GM23338 (cell line): ENCODE data around the gene THOC2. TPM values are rescaled to one million over a fixed set of nuclear protein-coding genes. Genes with fewer than 3 reads are reported as not detected.

Experiments
- ATAC-seq: fragments of 200-7000 bp; cut with Tn5 transposase; 3 replicates; pipeline ENCODE4 v1.9.1; 2020
- DNase-seq: peaks from one replicate; pipeline ENCODE4 v3.0.0-alpha.2; 2015; ENCODE audit warnings: low spot score
- H2AFZ ChIP-seq: fragments of 200-600 bp; sonication (generic); 2 replicates; pipeline ENCODE4 v1.8.0; 2016; ENCODE audit warnings: antibody characterized with exemption, mild to moderate bottlenecking, moderate library complexity
- H3F3A ChIP-seq: fragments of 200-600 bp; sonication (generic); replicated peaks from 2 replicates; pipeline ENCODE4 v1.8.0; 2017; ENCODE audit warnings: antibody characterized with exemption, mixed run types, low read depth
- H3K27ac ChIP-seq: fragments of 200-600 bp; sonication (generic); 2 replicates; pipeline ENCODE4 v1.6.1; 2016; ENCODE audit warnings: low read depth
- H3K27me3 ChIP-seq: fragments of 200-600 bp; sonication (generic); 2 replicates; pipeline ENCODE4 v1.8.0; 2016; ENCODE audit warnings: mild to moderate bottlenecking, mixed run types, moderate library complexity; ENCODE audit not compliant: insufficient read depth
- H3K36me3 ChIP-seq: fragments of 200-600 bp; sonication (generic); 2 replicates; pipeline ENCODE4 v1.8.0; 2016; ENCODE audit warnings: mild to moderate bottlenecking; ENCODE audit not compliant: insufficient read depth
- H3K4me1 ChIP-seq: fragments of 200-600 bp; sonication (generic); 2 replicates; pipeline ENCODE4 v1.8.0; 2016; ENCODE audit warnings: mild to moderate bottlenecking, moderate library complexity; ENCODE audit not compliant: insufficient read depth
- H3K4me2 ChIP-seq: fragments of 200-600 bp; sonication (generic); 2 replicates; pipeline ENCODE4 v1.7.1; 2017; ENCODE audit warnings: mixed run types
- H3K4me3 ChIP-seq: fragments of 200-600 bp; sonication (generic); 2 replicates; pipeline ENCODE4 v1.6.1; 2016; ENCODE audit warnings: mixed run types
- H3K79me2 ChIP-seq: fragments of 200-600 bp; sonication (generic); replicated peaks from 2 replicates; pipeline ENCODE4 v1.8.0; 2017; ENCODE audit warnings: mild to moderate bottlenecking; ENCODE audit not compliant: insufficient read depth
- H3K9me2 ChIP-seq: fragments of 200-600 bp; sonication (generic); 2 replicates; pipeline ENCODE4 v1.8.0; 2017; ENCODE audit not compliant: insufficient read depth
- H4K20me1 ChIP-seq: fragments of 200-600 bp; sonication (generic); replicated peaks from 2 replicates; pipeline ENCODE4 v1.8.0; 2017; ENCODE audit warnings: mild to moderate bottlenecking; ENCODE audit not compliant: insufficient read depth
- H3K27ac Mint-ChIP-seq: 2 replicates; pipeline ENCODE4 v1.8.0; 2020; ENCODE audit warnings: inconsistent platforms, mild to moderate bottlenecking, moderate library complexity, mixed read lengths
- H3K27me3 Mint-ChIP-seq: 3 replicates; pipeline ENCODE4 v1.8.0; 2022; ENCODE audit warnings: low read depth, mild to moderate bottlenecking, moderate library complexity, mixed read lengths, inconsistent platforms; ENCODE audit not compliant: insufficient read depth, poor library complexity
- H3K36me3 Mint-ChIP-seq: 3 replicates; pipeline ENCODE4 v1.8.0; 2021; ENCODE audit warnings: low read depth, mild to moderate bottlenecking, inconsistent platforms, moderate library complexity, mixed read lengths
- H3K4me1 Mint-ChIP-seq: 3 replicates; pipeline ENCODE4 v1.8.0; 2020; ENCODE audit warnings: mild to moderate bottlenecking, inconsistent platforms, mixed read lengths
- H3K4me3 Mint-ChIP-seq: 3 replicates; pipeline ENCODE4 v1.8.0; 2021; ENCODE audit warnings: moderate library complexity, mild to moderate bottlenecking, inconsistent platforms, mixed read lengths
- H3K9me3 Mint-ChIP-seq: 3 replicates; pipeline ENCODE4 v1.8.0; 2020; ENCODE audit warnings: moderate library complexity, mild to moderate bottlenecking, inconsistent platforms, mixed read lengths
- CREB1 ChIP-seq: fragments of 250-450 bp; sonication (Bioruptor Pico); IDR thresholded peaks from 2 replicates; pipeline ENCODE4 v1.5.0; 2020; ENCODE audit warnings: low read depth, mild to moderate bottlenecking, moderate library complexity
- EZH2 ChIP-seq: fragments of 200-600 bp; sonication (generic); IDR thresholded peaks from one replicate; pipeline ENCODE4 v1.8.0; 2017; ENCODE audit warnings: antibody characterized with exemption, mild to moderate bottlenecking, low read depth; ENCODE audit not compliant: unreplicated experiment
- JUNB ChIP-seq: IDR thresholded peaks from one replicate; pipeline ENCODE4 v1.6.1; 2016; ENCODE audit warnings: antibody characterized with exemption; ENCODE audit not compliant: unreplicated experiment
- NANOG ChIP-seq: IDR thresholded peaks from 2 replicates; pipeline ENCODE4 v1.6.1; 2016; ENCODE audit warnings: antibody characterized with exemption, borderline replicate concordance
- POLR2AphosphoS5 ChIP-seq: IDR thresholded peaks from 2 replicates; pipeline ENCODE4 v1.6.1; 2016; ENCODE audit warnings: antibody characterized with exemption, low read depth
- STAT1 ChIP-seq: IDR thresholded peaks from one replicate; pipeline ENCODE4 v1.6.1; 2016; ENCODE audit warnings: antibody characterized with exemption; ENCODE audit not compliant: unreplicated experiment
- polyA plus RNA-seq: library from polyadenylated mRNA; unstranded; fragments of >200 nt; fragmentation: Nextera tagmentation; extraction: Ambion mirVana; gene quantifications from 2 replicates; pipeline ENCODE4 v1.2.1, GENCODE V29; 2016
- total RNA-seq: library from RNA; depleted of rRNA; stranded (reverse); fragments of >200 nt; shearing (Covaris generic); gene quantifications from 2 replicates; pipeline ENCODE4 v1.2.3, GENCODE V29; 2014
- TF ChIP-seq, protein P1 (sequence below), 2 experiments: fragments of 200-600 bp in 1 of 2; sonication (generic) in 1 of 2; conservative IDR thresholded peaks; 2 replicates each; pipeline versions ENCODE4 v1.5.1 to v1.6.1; 2016 to 2017; ENCODE audit warnings: antibody characterized with exemption in 2 of 2, low read depth in 2 of 2, mild to moderate bottlenecking in 2 of 2, moderate library complexity in 1 of 2
- TF ChIP-seq, protein P2 (sequence below): IDR thresholded peaks from 2 replicates; pipeline ENCODE4 v1.6.1; 2016; ENCODE audit warnings: antibody characterized with exemption
- TF ChIP-seq, protein P3 (sequence below): fragments of 250-450 bp; sonication (Bioruptor Pico); IDR thresholded peaks from 2 replicates; pipeline ENCODE4 v1.5.0; 2020; ENCODE audit warnings: mild to moderate bottlenecking, moderate library complexity

THOC2 gene
- total and polyA plus RNA-seq, 2 experiments from 2014 or later: 86.6 to 138 TPM

GRCh38 chrX:123610915-123611314, 121.9 kb downstream of the THOC2 start:
- Histone ChIP-seq H4K20me1 (no peaks in the 10 kb centered on the region), H3K4me2 (no peak overlapping the region), H3K9me2 (no peaks in the 10 kb centered on the region), H3K27ac (no peak overlapping the region), H3K79me2 (0 out of 2 replicates have a peak, but pooled peaks cover 5% of the 10 kb centered on the region), H3K36me3 (no peaks in the 10 kb centered on the region), H2AFZ (no peak overlapping the region), H3F3A (no peaks in the 10 kb centered on the region), H3K4me3 (no peak overlapping the region), H3K27me3 (no peaks in the 10 kb centered on the region), H3K4me1 (no peaks in the 10 kb centered on the region; the same call in 1 of the 2 replicates)
- Mint-ChIP-seq H3K9me3 (no peaks in the 10 kb centered on the region), H3K27me3 (no peaks in the 10 kb centered on the region), H3K36me3 (peaks cover 16% of the 10 kb centered on the region; the same call in 2 of the 3 replicates), H3K27ac (0 out of 2 replicates have a peak overlapping the region, but pooled peaks have one; percentile 10), H3K4me1 (no peaks in the 10 kb centered on the region; the same call in 2 of the 3 replicates), H3K4me3 (no peak overlapping the region)
- no peak for ATAC-seq
- no peak for TF ChIP-seq POLR2AphosphoS5
- TF ChIP-seq, protein P1, sequence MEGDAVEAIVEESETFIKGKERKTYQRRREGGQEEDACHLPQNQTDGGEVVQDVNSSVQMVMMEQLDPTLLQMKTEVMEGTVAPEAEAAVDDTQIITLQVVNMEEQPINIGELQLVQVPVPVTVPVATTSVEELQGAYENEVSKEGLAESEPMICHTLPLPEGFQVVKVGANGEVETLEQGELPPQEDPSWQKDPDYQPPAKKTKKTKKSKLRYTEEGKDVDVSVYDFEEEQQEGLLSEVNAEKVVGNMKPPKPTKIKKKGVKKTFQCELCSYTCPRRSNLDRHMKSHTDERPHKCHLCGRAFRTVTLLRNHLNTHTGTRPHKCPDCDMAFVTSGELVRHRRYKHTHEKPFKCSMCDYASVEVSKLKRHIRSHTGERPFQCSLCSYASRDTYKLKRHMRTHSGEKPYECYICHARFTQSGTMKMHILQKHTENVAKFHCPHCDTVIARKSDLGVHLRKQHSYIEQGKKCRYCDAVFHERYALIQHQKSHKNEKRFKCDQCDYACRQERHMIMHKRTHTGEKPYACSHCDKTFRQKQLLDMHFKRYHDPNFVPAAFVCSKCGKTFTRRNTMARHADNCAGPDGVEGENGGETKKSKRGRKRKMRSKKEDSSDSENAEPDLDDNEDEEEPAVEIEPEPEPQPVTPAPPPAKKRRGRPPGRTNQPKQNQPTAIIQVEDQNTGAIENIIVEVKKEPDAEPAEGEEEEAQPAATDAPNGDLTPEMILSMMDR (conservative IDR thresholded peaks at IDR 0.05; ENCODE audit: low read depth in 2 of 2): no peak
- no peak for TF ChIP-seq EZH2
- TF ChIP-seq, protein P2, sequence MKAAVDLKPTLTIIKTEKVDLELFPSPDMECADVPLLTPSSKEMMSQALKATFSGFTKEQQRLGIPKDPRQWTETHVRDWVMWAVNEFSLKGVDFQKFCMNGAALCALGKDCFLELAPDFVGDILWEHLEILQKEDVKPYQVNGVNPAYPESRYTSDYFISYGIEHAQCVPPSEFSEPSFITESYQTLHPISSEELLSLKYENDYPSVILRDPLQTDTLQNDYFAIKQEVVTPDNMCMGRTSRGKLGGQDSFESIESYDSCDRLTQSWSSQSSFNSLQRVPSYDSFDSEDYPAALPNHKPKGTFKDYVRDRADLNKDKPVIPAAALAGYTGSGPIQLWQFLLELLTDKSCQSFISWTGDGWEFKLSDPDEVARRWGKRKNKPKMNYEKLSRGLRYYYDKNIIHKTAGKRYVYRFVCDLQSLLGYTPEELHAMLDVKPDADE: no peak
- TF ChIP-seq JUNB: no peak
- no peak for TF ChIP-seq STAT1
- no peak for TF ChIP-seq NANOG
- no peak for TF ChIP-seq CREB1
- TF ChIP-seq, protein P3, sequence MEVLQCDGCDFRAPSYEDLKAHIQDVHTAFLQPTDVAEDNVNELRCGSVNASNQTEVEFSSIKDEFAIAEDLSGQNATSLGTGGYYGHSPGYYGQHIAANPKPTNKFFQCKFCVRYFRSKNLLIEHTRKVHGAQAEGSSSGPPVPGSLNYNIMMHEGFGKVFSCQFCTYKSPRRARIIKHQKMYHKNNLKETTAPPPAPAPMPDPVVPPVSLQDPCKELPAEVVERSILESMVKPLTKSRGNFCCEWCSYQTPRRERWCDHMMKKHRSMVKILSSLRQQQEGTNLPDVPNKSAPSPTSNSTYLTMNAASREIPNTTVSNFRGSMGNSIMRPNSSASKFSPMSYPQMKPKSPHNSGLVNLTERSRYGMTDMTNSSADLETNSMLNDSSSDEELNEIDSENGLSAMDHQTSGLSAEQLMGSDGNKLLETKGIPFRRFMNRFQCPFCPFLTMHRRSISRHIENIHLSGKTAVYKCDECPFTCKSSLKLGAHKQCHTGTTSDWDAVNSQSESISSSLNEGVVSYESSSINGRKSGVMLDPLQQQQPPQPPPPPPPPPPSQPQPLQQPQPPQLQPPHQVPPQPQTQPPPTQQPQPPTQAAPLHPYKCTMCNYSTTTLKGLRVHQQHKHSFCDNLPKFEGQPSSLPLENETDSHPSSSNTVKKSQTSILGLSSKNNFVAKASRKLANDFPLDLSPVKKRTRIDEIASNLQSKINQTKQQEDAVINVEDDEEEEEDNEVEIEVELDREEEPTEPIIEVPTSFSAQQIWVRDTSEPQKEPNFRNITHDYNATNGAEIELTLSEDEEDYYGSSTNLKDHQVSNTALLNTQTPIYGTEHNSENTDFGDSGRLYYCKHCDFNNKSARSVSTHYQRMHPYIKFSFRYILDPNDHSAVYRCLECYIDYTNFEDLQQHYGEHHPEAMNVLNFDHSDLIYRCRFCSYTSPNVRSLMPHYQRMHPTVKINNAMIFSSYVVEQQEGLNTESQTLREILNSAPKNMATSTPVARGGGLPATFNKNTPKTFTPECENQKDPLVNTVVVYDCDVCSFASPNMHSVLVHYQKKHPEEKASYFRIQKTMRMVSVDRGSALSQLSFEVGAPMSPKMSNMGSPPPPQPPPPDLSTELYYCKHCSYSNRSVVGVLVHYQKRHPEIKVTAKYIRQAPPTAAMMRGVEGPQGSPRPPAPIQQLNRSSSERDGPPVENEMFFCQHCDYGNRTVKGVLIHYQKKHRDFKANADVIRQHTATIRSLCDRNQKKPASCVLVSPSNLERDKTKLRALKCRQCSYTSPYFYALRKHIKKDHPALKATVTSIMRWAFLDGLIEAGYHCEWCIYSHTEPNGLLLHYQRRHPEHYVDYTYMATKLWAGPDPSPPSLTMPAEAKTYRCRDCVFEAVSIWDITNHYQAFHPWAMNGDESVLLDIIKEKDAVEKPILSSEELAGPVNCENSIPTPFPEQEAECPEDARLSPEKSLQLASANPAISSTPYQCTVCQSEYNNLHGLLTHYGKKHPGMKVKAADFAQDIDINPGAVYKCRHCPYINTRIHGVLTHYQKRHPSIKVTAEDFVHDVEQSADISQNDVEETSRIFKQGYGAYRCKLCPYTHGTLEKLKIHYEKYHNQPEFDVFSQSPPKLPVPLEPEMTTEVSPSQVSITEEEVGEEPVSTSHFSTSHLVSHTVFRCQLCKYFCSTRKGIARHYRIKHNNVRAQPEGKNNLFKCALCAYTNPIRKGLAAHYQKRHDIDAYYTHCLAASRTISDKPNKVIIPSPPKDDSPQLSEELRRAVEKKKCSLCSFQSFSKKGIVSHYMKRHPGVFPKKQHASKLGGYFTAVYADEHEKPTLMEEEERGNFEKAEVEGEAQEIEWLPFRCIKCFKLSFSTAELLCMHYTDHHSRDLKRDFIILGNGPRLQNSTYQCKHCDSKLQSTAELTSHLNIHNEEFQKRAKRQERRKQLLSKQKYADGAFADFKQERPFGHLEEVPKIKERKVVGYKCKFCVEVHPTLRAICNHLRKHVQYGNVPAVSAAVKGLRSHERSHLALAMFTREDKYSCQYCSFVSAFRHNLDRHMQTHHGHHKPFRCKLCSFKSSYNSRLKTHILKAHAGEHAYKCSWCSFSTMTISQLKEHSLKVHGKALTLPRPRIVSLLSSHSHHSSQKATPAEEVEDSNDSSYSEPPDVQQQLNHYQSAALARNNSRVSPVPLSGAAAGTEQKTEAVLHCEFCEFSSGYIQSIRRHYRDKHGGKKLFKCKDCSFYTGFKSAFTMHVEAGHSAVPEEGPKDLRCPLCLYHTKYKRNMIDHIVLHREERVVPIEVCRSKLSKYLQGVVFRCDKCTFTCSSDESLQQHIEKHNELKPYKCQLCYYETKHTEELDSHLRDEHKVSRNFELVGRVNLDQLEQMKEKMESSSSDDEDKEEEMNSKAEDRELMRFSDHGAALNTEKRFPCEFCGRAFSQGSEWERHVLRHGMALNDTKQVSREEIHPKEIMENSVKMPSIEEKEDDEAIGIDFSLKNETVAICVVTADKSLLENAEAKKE: no peak
- no peak for DNase-seq
